ENCODE results near the gene CRYBA2. TPM values are rescaled to one million over a fixed set of nuclear protein-coding genes. Genes with fewer than 3 reads are reported as not detected.

CRYBA2 gene
- total RNA-seq, 1 experiment from 2014 or later, result 0.59 TPM

DNA sequence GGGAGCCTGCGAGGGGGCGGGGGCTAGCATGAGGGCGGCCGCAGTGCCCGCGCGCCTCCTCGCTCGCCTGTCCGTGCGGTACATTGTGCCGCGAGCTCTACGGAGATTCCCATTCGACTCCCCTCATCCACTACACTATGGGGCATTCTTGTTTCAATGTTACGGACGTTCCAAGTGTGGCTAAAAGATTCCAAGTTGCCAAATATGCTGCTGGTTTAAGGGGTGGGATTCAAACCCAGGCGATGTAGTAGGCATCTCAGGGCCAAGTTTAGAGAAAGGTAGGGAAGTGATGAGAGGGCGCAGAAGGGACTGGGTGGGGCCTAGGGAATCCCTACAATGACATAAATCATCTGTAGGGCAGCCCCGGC is 10.0 kb upstream of the CRYBA2 start:
- peak overlapping the region; percentile 79 for H3K4me3 Mint-ChIP-seq (ENCODE audit: unreplicated experiment)
- H3K27me3 Mint-ChIP-seq (ENCODE audit: insufficient read depth, unreplicated experiment), result peaks cover 7% of the 10 kb centered on the region
- Histone ChIP-seq H3K27me3 (replicated peaks; ENCODE audit: control insufficient read depth, insufficient read depth, low read length) (no peaks in the 10 kb centered on the region), H3K9me3 (no peaks in the 10 kb centered on the region), H3K4me1 (peaks cover 30% of the 10 kb centered on the region), H3K4me3 (ENCODE audit: low read depth, low read length) (peak overlapping the region; percentile 67), H3K36me3 (ENCODE audit: control insufficient read depth, insufficient read depth, low read length) (no peaks in the 10 kb centered on the region)
- TF ChIP-seq, protein P1, sequence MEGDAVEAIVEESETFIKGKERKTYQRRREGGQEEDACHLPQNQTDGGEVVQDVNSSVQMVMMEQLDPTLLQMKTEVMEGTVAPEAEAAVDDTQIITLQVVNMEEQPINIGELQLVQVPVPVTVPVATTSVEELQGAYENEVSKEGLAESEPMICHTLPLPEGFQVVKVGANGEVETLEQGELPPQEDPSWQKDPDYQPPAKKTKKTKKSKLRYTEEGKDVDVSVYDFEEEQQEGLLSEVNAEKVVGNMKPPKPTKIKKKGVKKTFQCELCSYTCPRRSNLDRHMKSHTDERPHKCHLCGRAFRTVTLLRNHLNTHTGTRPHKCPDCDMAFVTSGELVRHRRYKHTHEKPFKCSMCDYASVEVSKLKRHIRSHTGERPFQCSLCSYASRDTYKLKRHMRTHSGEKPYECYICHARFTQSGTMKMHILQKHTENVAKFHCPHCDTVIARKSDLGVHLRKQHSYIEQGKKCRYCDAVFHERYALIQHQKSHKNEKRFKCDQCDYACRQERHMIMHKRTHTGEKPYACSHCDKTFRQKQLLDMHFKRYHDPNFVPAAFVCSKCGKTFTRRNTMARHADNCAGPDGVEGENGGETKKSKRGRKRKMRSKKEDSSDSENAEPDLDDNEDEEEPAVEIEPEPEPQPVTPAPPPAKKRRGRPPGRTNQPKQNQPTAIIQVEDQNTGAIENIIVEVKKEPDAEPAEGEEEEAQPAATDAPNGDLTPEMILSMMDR (IDR thresholded peaks at IDR 0.05; ENCODE audit: insufficient read depth in 1 of 2, low read depth in 1 of 2, low read length in 1 of 2, severe bottlenecking in 1 of 2, unreplicated experiment in 1 of 2), result no peak
- BruUV-seq (replicated peaks), result no TSS peak
- POLR2A ChIA-PET, result no interaction called here
- no peaks in the 10 kb centered on the region for H3K9me3 Mint-ChIP-seq (ENCODE audit: unreplicated experiment)
- no peak for DNase-seq
- peaks cover 15% of the 10 kb centered on the region for H3K4me1 Mint-ChIP-seq (ENCODE audit: low read depth, unreplicated experiment)
- H3K36me3 Mint-ChIP-seq (ENCODE audit: insufficient read depth, unreplicated experiment), result no peaks in the 10 kb centered on the region
- intact Hi-C loops (cut with micrococcal nuclease; ENCODE audit: unreplicated experiment), result loop anchor here (2.0 to 5.0 kb wide), 2 partner anchors 54 to 68 kb away; no protein-coding TSS in a partner anchor
- H3K27ac Mint-ChIP-seq (ENCODE audit: unreplicated experiment), result no peak overlapping the region
- CTCF ChIA-PET, result interaction anchor here (1.2 to 2.2 kb wide), 2 partner anchors 9 to 204 kb away, joined by 7 to 8 read pairs; partner anchors contain the start of gene ZFAND2B

DNA sequence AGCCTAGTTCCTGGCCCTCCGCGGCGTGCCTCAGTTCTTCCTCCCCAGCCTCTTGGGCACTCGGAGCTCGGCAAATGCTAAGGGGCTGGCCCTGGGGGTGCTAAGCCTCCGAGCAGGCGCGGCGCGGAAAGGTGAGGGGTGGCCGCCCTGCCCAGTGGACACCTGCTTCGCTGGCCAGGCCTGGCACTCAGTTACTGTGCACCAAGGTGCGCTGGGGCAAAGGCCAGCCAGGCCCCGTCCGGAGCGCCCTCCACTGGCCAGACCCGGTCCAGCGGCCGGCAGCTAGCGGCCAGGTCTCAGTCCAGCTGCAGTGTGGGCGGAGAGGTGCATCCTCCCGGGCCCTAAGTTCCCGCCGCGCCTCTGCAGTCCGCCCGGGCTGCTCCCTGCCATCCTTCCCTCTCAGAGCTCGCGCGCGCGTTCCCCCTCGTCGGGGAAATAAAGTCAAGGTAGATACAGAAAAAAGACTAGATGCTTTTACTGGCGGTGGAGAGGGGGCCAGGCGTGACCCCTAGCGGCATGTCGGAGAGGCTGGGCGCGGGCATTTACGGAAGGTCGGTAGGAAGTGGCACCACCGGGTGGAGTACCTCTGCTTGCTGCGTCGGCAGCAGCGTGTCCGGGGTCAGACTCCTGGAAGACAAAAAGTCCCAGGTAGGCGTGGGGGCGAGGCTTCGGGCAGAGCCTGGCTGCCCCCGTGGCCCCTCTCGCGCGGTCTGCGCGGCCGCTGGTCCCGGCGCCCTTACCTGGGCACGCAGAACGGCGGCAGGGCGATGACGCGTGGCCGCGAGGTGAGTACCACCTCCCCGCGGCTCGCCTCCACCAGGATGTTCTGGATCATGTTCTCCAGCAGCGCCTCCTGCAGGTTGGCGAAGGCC is 9.4 kb upstream of the CRYBA2 start:
- H3K4me3 ChIP-seq (ENCODE audit: low read depth, low read length), result peak overlapping the region; percentile 67
- no TSS peak for BruUV-seq (replicated peaks)

More for the DNA sequence above, 9.4 kb upstream of the CRYBA2 start:
- H3K27ac Mint-ChIP-seq (ENCODE audit: unreplicated experiment), result no peak overlapping the region
- no peaks in the 10 kb centered on the region for H3K27me3 ChIP-seq (replicated peaks; ENCODE audit: control insufficient read depth, insufficient read depth, low read length)
- H3K9me3 ChIP-seq, result no peaks in the 10 kb centered on the region
- peaks cover 7% of the 10 kb centered on the region for H3K27me3 Mint-ChIP-seq (ENCODE audit: insufficient read depth, unreplicated experiment)
- H3K36me3 ChIP-seq (ENCODE audit: control insufficient read depth, insufficient read depth, low read length), result no peaks in the 10 kb centered on the region
- peak overlapping the region; percentile 79 for H3K4me3 Mint-ChIP-seq (ENCODE audit: unreplicated experiment)
- H3K9me3 Mint-ChIP-seq (ENCODE audit: unreplicated experiment), result no peaks in the 10 kb centered on the region
- peaks cover 15% of the 10 kb centered on the region for H3K4me1 Mint-ChIP-seq (ENCODE audit: low read depth, unreplicated experiment)
- no peaks in the 10 kb centered on the region for H3K36me3 Mint-ChIP-seq (ENCODE audit: insufficient read depth, unreplicated experiment)
- H3K4me1 ChIP-seq, result peaks cover 25% of the 10 kb centered on the region
- ChIA-PET CTCF (interaction anchor here (0.5 to 2.8 kb wide), 27 partner anchors 8 to 439 kb away, joined by 3 to 39 read pairs (median 4); partner anchors contain the start of genes CDK5R2, FEV, TTLL4 and ZFAND2B), POLR2A (interaction anchor here (0.6 to 1.7 kb wide), 7 partner anchors 22 to 215 kb away, joined by 3 to 9 read pairs (median 3); partner anchors contain the start of gene ZFAND2B)
- intact Hi-C loops (cut with micrococcal nuclease; ENCODE audit: unreplicated experiment), result loop anchor here (2.0 to 5.0 kb wide), 2 partner anchors 55 to 68 kb away; no protein-coding TSS in a partner anchor
- DNase-seq, result peak in 1 of 2 experiments; percentile 85
- TF ChIP-seq, protein P1 (IDR thresholded peaks at IDR 0.05; ENCODE audit: insufficient read depth in 1 of 2, low read depth in 1 of 2, low read length in 1 of 2, severe bottlenecking in 1 of 2, unreplicated experiment in 1 of 2), result peak; percentile 48 to 77
